ENCODE measurements around the gene PRDX5. TPM values are rescaled to one million over a fixed set of nuclear protein-coding genes. Genes with fewer than 3 reads are reported as not detected.
A peak's percentile ranks its signal among the peaks of the same experiment; 100 is the strongest.
"Not testable (repeated sequence)": the region's sequence is repeated elsewhere in the genome, so short reads cannot be mapped to it uniquely, and the experiment has no call there.

The PRDX5 gene
- total RNA-seq, 1 donor from 2014 or later = 305 TPM

- no peak for DNase-seq (ENCODE audit: extremely low read depth, low read depth, low spot score)
These were observed 12.7 kb upstream of the PRDX5 start, which contains the start of gene ESRRA for GRCh38 chr11:64305075-64305690. ESRRA (plus strand) TSS chr11:64305524; CDS start chr11:64307180, 1,656 bp downstream.

GRCh38 chr11:64305691-64306562 is 12.0 kb upstream of the PRDX5 start:
- no peak for DNase-seq (ENCODE audit: extremely low read depth, low read depth, low spot score)

GRCh38 chr11:64306563-64306875 is 11.4 kb upstream of the PRDX5 start:
- no peak for DNase-seq (ENCODE audit: extremely low read depth, low read depth, low spot score)

GRCh38 chr11:64306876-64307622 is 10.9 kb upstream of the PRDX5 start:
- DNase-seq (ENCODE audit: extremely low read depth, low read depth, low spot score) = no peak

GRCh38 chr11:64307795-64308194 is 10.1 kb upstream of the PRDX5 start:
- DNase-seq (ENCODE audit: extremely low read depth, low read depth, low spot score) = not testable (repeated sequence)

- no peak for DNase-seq (ENCODE audit: extremely low read depth, low read depth, low spot score)
These were observed 5.0 kb upstream of the PRDX5 start for GRCh38 chr11:64312947-64313346.

GRCh38 chr11:64313491-64314145 is 4.3 kb upstream of the PRDX5 start:
- no peak for DNase-seq (ENCODE audit: extremely low read depth, low read depth, low spot score)

GRCh38 chr11:64314146-64314804 is 3.6 kb upstream of the PRDX5 start:
- DNase-seq (ENCODE audit: extremely low read depth, low read depth, low spot score) = no peak

- no peak for DNase-seq (ENCODE audit: extremely low read depth, low read depth, low spot score)
These were observed 2.9 kb upstream of the PRDX5 start for GRCh38 chr11:64314805-64315561.

GRCh38 chr11:64315667-64316526 is 2.0 kb upstream of the PRDX5 start:
- DNase-seq (ENCODE audit: extremely low read depth, low read depth, low spot score) = not testable (repeated sequence)

- no peak for DNase-seq (ENCODE audit: extremely low read depth, low read depth, low spot score)
These were observed 1.1 kb upstream of the PRDX5 start for GRCh38 chr11:64316672-64317324.

GRCh38 chr11:64317325-64317960 is 478 bp upstream of the PRDX5 start, which contains the start of gene TRMT112:
TRMT112 (minus strand) TSS chr11:64317559; CDS start chr11:64317526, 33 bp downstream.
- peak; percentile 77 for DNase-seq (ENCODE audit: extremely low read depth, low read depth, low spot score)

GRCh38 chr11:64318766-64319761 is 1.1 kb downstream of the PRDX5 start:
- DNase-seq (ENCODE audit: extremely low read depth, low read depth, low spot score) = no peak

GRCh38 chr11:64320556-64320955 is 2.6 kb downstream of the PRDX5 start:
- no peak for DNase-seq (ENCODE audit: extremely low read depth, low read depth, low spot score)

- no peak for DNase-seq (ENCODE audit: extremely low read depth, low read depth, low spot score)
These were observed 3.1 kb downstream of the PRDX5 start for GRCh38 chr11:64321026-64321425.

GRCh38 chr11:64321533-64321932 is 3.6 kb downstream of the PRDX5 start:
- no peak for DNase-seq (ENCODE audit: extremely low read depth, low read depth, low spot score)

- no peak for DNase-seq (ENCODE audit: extremely low read depth, low read depth, low spot score)
These were observed 5.0 kb downstream of the PRDX5 start for GRCh38 chr11:64322925-64323260.
